H9 (cell line): Measurements from ENCODE around the gene CCDC175. TPM values are rescaled to one million over a fixed set of nuclear protein-coding genes. Genes with fewer than 3 reads are reported as not detected.

Experiments
- DNase-seq: peaks from one replicate; pipeline ENCODE4 v3.0.0-alpha.2; 2017
- H2AFZ ChIP-seq: one replicate; pipeline ENCODE4 v1.6.1; 2013; ENCODE audit warnings: mild to moderate bottlenecking, low read length, control low read depth, moderate library complexity
- H2AK5ac ChIP-seq: 2 replicates; pipeline ENCODE4 v1.6.1; 2013; ENCODE audit warnings: low read length, control low read depth, mixed read lengths; ENCODE audit not compliant: insufficient read length
- H2BK120ac ChIP-seq: one replicate; pipeline ENCODE4 v1.6.1; 2013; ENCODE audit warnings: low read depth, mild to moderate bottlenecking, low read length, control low read depth, inconsistent platforms; ENCODE audit not compliant: poor library complexity, severe bottlenecking
- H2BK12ac ChIP-seq: 2 replicates; pipeline ENCODE4 v1.6.1; 2013; ENCODE audit warnings: low read length, control low read depth, mixed read lengths, low read depth; ENCODE audit not compliant: insufficient read length
- H2BK15ac ChIP-seq: 2 replicates; pipeline ENCODE4 v1.6.1; 2013; ENCODE audit warnings: low read depth, low read length, control low read depth
- H2BK20ac ChIP-seq: one replicate; pipeline ENCODE4 v1.6.1; 2013; ENCODE audit warnings: low read depth, mild to moderate bottlenecking, low read length, control low read depth, inconsistent platforms; ENCODE audit not compliant: poor library complexity, severe bottlenecking
- H2BK5ac ChIP-seq: 2 replicates; pipeline ENCODE4 v1.6.1; 2013; ENCODE audit warnings: low read length, control low read depth, mixed read lengths; ENCODE audit not compliant: insufficient read length
- H3K14ac ChIP-seq: 2 replicates; pipeline ENCODE4 v1.6.1; 2013; ENCODE audit warnings: low read length, control low read depth; ENCODE audit not compliant: insufficient read depth
- H3K18ac ChIP-seq: 2 replicates; pipeline ENCODE4 v1.6.1; 2013; ENCODE audit warnings: low read depth, mild to moderate bottlenecking, mixed read lengths, low read length, control low read depth; ENCODE audit not compliant: insufficient read length
- H3K23ac ChIP-seq: 2 replicates; pipeline ENCODE4 v1.6.1; 2013; ENCODE audit warnings: low read length, control low read depth, mixed read lengths, low read depth; ENCODE audit not compliant: insufficient read length
- H3K23me2 ChIP-seq: 2 replicates; pipeline ENCODE4 v1.6.1; 2013; ENCODE audit warnings: low read depth, mild to moderate bottlenecking, mixed read lengths, low read length, control low read depth; ENCODE audit not compliant: insufficient read length, poor library complexity, severe bottlenecking
- H3K27ac ChIP-seq: 2 replicates; pipeline ENCODE4 v1.5.1; 2013; ENCODE audit warnings: low read length, control low read depth, mixed read lengths, low read depth; ENCODE audit not compliant: insufficient read length
- H3K27me3 ChIP-seq: 2 replicates; pipeline ENCODE4 v1.6.1; 2013; ENCODE audit warnings: low read length, control low read depth, inconsistent platforms; ENCODE audit not compliant: insufficient read depth
- H3K4ac ChIP-seq: 2 replicates; pipeline ENCODE4 v1.6.1; 2013; ENCODE audit warnings: low read depth, mild to moderate bottlenecking, control low read depth, inconsistent platforms, low read length, moderate library complexity
- H3K4me1 ChIP-seq: 2 replicates; pipeline ENCODE4 v1.6.1; 2013; ENCODE audit warnings: low read length, control low read depth, inconsistent platforms; ENCODE audit not compliant: insufficient read depth
- H3K4me2 ChIP-seq: 2 replicates; pipeline ENCODE4 v1.6.1; 2013; ENCODE audit warnings: low read length, control low read depth, mixed read lengths; ENCODE audit not compliant: insufficient read length, insufficient read depth
- H3K56ac ChIP-seq: 2 replicates; pipeline ENCODE4 v1.6.1; 2013; ENCODE audit warnings: low read depth, mild to moderate bottlenecking, mixed read lengths, low read length, control low read depth; ENCODE audit not compliant: insufficient read length
- H3K79me1 ChIP-seq: 2 replicates; pipeline ENCODE4 v1.6.1; 2013; ENCODE audit warnings: low read depth, mild to moderate bottlenecking, moderate library complexity, low read length, control low read depth, inconsistent platforms; ENCODE audit not compliant: insufficient read depth, poor library complexity, severe bottlenecking
- H3K79me2 ChIP-seq: 2 replicates; pipeline ENCODE4 v1.6.1; 2013; ENCODE audit warnings: low read length, control low read depth, inconsistent platforms; ENCODE audit not compliant: insufficient read depth
- H3K9ac ChIP-seq: 2 replicates; pipeline ENCODE4 v1.6.1; 2013; ENCODE audit warnings: low read length, control low read depth, mixed read lengths; ENCODE audit not compliant: insufficient read length; ENCODE audit errors: extremely low read depth
- H3K9me3 ChIP-seq: one replicate; pipeline ENCODE4 v1.6.1; 2013; ENCODE audit warnings: low read depth, low read length, inconsistent platforms; ENCODE audit not compliant: control insufficient read depth
- H3T11ph ChIP-seq: one replicate; pipeline ENCODE4 v1.6.1; 2013; ENCODE audit warnings: mild to moderate bottlenecking, low read length, control low read depth, inconsistent platforms
- H4K20me1 ChIP-seq: one replicate; pipeline ENCODE4 v1.6.1; 2013; ENCODE audit not compliant: control insufficient read depth, insufficient read length, insufficient read depth
- H4K5ac ChIP-seq: 2 replicates; pipeline ENCODE4 v1.6.1; 2013; ENCODE audit warnings: low read depth, mild to moderate bottlenecking, mixed read lengths, low read length, control low read depth; ENCODE audit not compliant: insufficient read length
- H4K8ac ChIP-seq: replicated peaks from 2 replicates; pipeline ENCODE4 v1.6.1; 2013; ENCODE audit warnings: low read length, control low read depth, mixed read lengths, low read depth; ENCODE audit not compliant: insufficient read length
- H4K91ac ChIP-seq: 2 replicates; pipeline ENCODE4 v1.6.1; 2013; ENCODE audit warnings: low read depth, mild to moderate bottlenecking, moderate library complexity, mixed read lengths, low read length, control low read depth; ENCODE audit not compliant: insufficient read length
- H3K27ac Mint-ChIP-seq, 3 experiments: 2 replicates in 2 of 3; 3 replicates in 1 of 3; pipeline ENCODE4 v1.8.0; 2020 to 2021; ENCODE audit warnings: mixed read lengths in 3 of 3, mild to moderate bottlenecking in 1 of 3, moderate library complexity in 1 of 3
- H3K27me3 Mint-ChIP-seq: 2 replicates; pipeline ENCODE4 v1.8.0; 2021; ENCODE audit warnings: low read depth, mild to moderate bottlenecking, moderate library complexity, mixed read lengths
- H3K36me3 Mint-ChIP-seq, 3 experiments: 2 replicates in 2 of 3; 3 replicates in 1 of 3; pipeline ENCODE4 v1.8.0; 2020 to 2021; ENCODE audit warnings: low read depth in 3 of 3, mixed read lengths in 3 of 3; ENCODE audit not compliant: insufficient read depth in 1 of 3
- H3K4me1 Mint-ChIP-seq, 2 experiments: 2 replicates each; pipeline ENCODE4 v1.8.0; 2020; ENCODE audit warnings: mixed read lengths in 2 of 2
- H3K4me3 Mint-ChIP-seq, 2 experiments: 2 replicates in 1 of 2; 3 replicates in 1 of 2; pipeline ENCODE4 v1.8.0; 2020 to 2021; ENCODE audit warnings: mild to moderate bottlenecking in 2 of 2, mixed read lengths in 2 of 2, moderate library complexity in 1 of 2
- H3K9me3 Mint-ChIP-seq, 2 experiments: 2 replicates in 1 of 2; 3 replicates in 1 of 2; pipeline ENCODE4 v1.8.0; 2020; ENCODE audit warnings: mild to moderate bottlenecking in 2 of 2, mixed read lengths in 2 of 2, moderate library complexity in 1 of 2
- CTCF ChIP-seq: fragments of 200-600 bp; sonication (generic); conservative IDR thresholded peaks from 3 replicates; pipeline ENCODE4 v1.8.0; 2021; ENCODE audit warnings: antibody characterized with exemption, mild to moderate bottlenecking
- WGBS: extraction: QIAGEN DNeasy Blood & Tissue Kit; methylation state at CpG from one replicate; pipeline ENCODE4 v1.1.7; 2013; ENCODE audit warnings: missing lambda C conversion rate, low lambda C conversion rate, mixed read lengths; ENCODE audit not compliant: insufficient read length; ENCODE audit errors: extremely low coverage; 5-methylcytosine and 5-hydroxymethylcytosine counted together
- total RNA-seq: library from RNA; stranded (reverse); gene quantifications from 2 replicates; pipeline ENCODE4 v1.2.1, GENCODE V29; 2021

Gene CCDC175
- total RNA-seq, 1 experiment from 2014 or later = 0.09 TPM

- no peak overlapping the region for H3K14ac ChIP-seq
- no peaks in the 10 kb centered on the region for H4K20me1 ChIP-seq
- H3K4me1 ChIP-seq = no peaks in the 10 kb centered on the region
- H3K79me1 ChIP-seq = no peaks in the 10 kb centered on the region
- H2BK20ac ChIP-seq = no peak overlapping the region
- no peaks in the 10 kb centered on the region for H3K9me3 ChIP-seq
- H3K4me2 ChIP-seq = no peak overlapping the region
- no peak overlapping the region for H3K4me3 Mint-ChIP-seq
- H3K27me3 ChIP-seq = no peaks in the 10 kb centered on the region
- H3K27ac ChIP-seq = no peak overlapping the region
- no peak overlapping the region for H3K56ac ChIP-seq
- no peak overlapping the region for H2BK120ac ChIP-seq
- H2AFZ ChIP-seq = no peak overlapping the region
- H3T11ph ChIP-seq = no peak overlapping the region
- DNase-seq = no peak
- H2BK12ac ChIP-seq = no peak overlapping the region
- H3K18ac ChIP-seq = no peak overlapping the region
- no peaks in the 10 kb centered on the region; a peak in 1 of 7 replicates for H3K36me3 Mint-ChIP-seq
- no peak overlapping the region for H2BK5ac ChIP-seq
- no peak overlapping the region for H3K27ac Mint-ChIP-seq
- no peak overlapping the region for H3K4ac ChIP-seq
- H4K91ac ChIP-seq = no peak overlapping the region
- no peak overlapping the region for H3K9ac ChIP-seq
- H3K27me3 Mint-ChIP-seq = no peaks in the 10 kb centered on the region
- no peaks in the 10 kb centered on the region for H3K23me2 ChIP-seq
- WGBS = no CpG with 5 or more reads among the region's 5 CpGs
- no peak for TF ChIP-seq CTCF
- no peaks in the 10 kb centered on the region for H3K79me2 ChIP-seq
- no peak overlapping the region for H3K23ac ChIP-seq
- no peaks in the 10 kb centered on the region; a peak in 2 of 5 replicates for H3K9me3 Mint-ChIP-seq
- H2BK15ac ChIP-seq = no peak overlapping the region
- no peaks in the 10 kb centered on the region for H3K4me1 Mint-ChIP-seq
- H2AK5ac ChIP-seq = no peak overlapping the region
- no peak overlapping the region for H4K5ac ChIP-seq
- no peak overlapping the region for H4K8ac ChIP-seq
Observed at GRCh38 chr14:59591641-59592370, 15.2 kb upstream of the CCDC175 start.
